ENCODE results near the gene NAALADL2. TPM values are rescaled to one million over a fixed set of nuclear protein-coding genes. Genes with fewer than 3 reads are reported as not detected.

The NAALADL2 gene
- total RNA-seq, 4 donors from 2014 or later: 0.26 to 218 (median 17.4) TPM

GRCh38 chr3:175102161-175102560 is 243.0 kb downstream of the NAALADL2 start:
- H3K27me3 ChIP-seq: no peaks in the 10 kb centered on the region
- TF ChIP-seq POLR2A (IDR thresholded peaks at IDR 0.05) (no peak), CTCF (IDR thresholded peaks at IDR 0.05) (no peak)

GRCh38 chr3:175103298-175103697 is 244.2 kb downstream of the NAALADL2 start:
- Histone ChIP-seq H3K27me3 (no peaks in the 10 kb centered on the region), H3K36me3 (no peaks in the 10 kb centered on the region), H3K4me1 (no peaks in the 10 kb centered on the region), H3K27ac (no peak overlapping the region), H3K4me3 (no peak overlapping the region), H3K9me3 (no peaks in the 10 kb centered on the region)
- intact Hi-C loops (cut with DNase I; ENCODE audit: low total_unique reads): no loop called here
- TF ChIP-seq CTCF (IDR thresholded peaks at IDR 0.05): no peak
- TF ChIP-seq POLR2A (IDR thresholded peaks at IDR 0.05): no peak
- no peak for DNase-seq

More at GRCh38 chr3:175102161-175102560, 243.0 kb downstream of the NAALADL2 start:
- no peak for DNase-seq
- Histone ChIP-seq H3K4me1 (no peaks in the 10 kb centered on the region), H3K4me3 (no peak overlapping the region), H3K9me3 (no peaks in the 10 kb centered on the region), H3K36me3 (no peaks in the 10 kb centered on the region), H3K27ac (no peak overlapping the region)
- intact Hi-C loops (cut with DNase I; ENCODE audit: low total_unique reads): no loop called here

GRCh38 chr3:175105066-175105465 is 245.9 kb downstream of the NAALADL2 start:
- no peak for DNase-seq
- intact Hi-C loops (cut with DNase I; ENCODE audit: low total_unique reads): no loop called here
- H3K27me3 ChIP-seq: no peaks in the 10 kb centered on the region
- H3K27ac ChIP-seq: no peak overlapping the region
- H3K4me3 ChIP-seq: no peak overlapping the region
- H3K36me3 ChIP-seq: no peaks in the 10 kb centered on the region
- H3K4me1 ChIP-seq: no peaks in the 10 kb centered on the region
- H3K9me3 ChIP-seq: no peaks in the 10 kb centered on the region
- TF ChIP-seq POLR2A (IDR thresholded peaks at IDR 0.05) (no peak), CTCF (IDR thresholded peaks at IDR 0.05) (no peak)

DNA sequence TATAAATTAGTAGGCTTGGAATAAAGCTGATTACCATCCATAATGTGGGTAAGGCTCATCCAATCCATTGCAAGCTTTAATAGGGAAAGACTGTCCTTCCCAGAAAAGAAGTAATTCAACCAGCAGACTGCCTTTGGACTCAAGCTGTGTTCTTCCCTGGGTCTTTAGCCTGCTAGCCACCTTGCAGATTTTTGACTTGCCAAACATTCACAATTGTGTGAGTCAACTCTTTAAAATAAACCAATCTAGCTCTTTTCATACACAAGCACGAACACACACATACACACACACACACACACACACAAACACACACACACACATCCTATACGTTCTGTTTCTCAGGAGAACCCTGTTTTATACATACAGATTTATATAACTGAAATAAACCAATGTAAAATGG is 248.1 kb downstream of the NAALADL2 start:
- no peak for DNase-seq
- no peaks in the 10 kb centered on the region for H3K36me3 ChIP-seq
- H3K27ac ChIP-seq: no peak overlapping the region
- intact Hi-C loops (cut with DNase I; ENCODE audit: low total_unique reads): no loop called here
- H3K27me3 ChIP-seq: no peaks in the 10 kb centered on the region
- no peak overlapping the region for H3K4me3 ChIP-seq
- no peaks in the 10 kb centered on the region for H3K9me3 ChIP-seq
- TF ChIP-seq POLR2A (IDR thresholded peaks at IDR 0.05) (no peak), CTCF (IDR thresholded peaks at IDR 0.05) (no peak)
- H3K4me1 ChIP-seq: no peaks in the 10 kb centered on the region

DNA sequence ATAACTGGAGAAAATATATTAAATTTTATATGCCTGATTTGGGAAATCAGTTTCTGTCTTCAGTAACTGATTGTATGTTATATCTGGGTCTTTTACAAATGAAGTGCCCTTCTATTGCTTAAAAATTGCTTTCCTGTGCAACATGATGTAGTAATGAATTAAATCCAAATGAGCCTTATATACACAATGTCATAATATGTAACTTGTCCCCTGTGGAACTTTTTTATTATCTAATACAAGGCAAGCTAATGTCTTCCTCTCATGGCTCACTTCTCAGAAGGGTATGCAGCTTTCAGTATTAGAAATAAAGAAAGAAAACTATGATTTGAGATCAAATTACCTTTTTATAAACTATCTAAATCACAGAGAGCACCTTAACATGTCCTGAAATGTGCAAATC is 248.9 kb downstream of the NAALADL2 start:
- H3K36me3 ChIP-seq: no peaks in the 10 kb centered on the region
- H3K27ac ChIP-seq: no peak overlapping the region
- TF ChIP-seq CTCF (IDR thresholded peaks at IDR 0.05) (no peak), POLR2A (IDR thresholded peaks at IDR 0.05) (no peak)
- no peaks in the 10 kb centered on the region for H3K4me1 ChIP-seq
- intact Hi-C loops (cut with DNase I; ENCODE audit: low total_unique reads): no loop called here
- H3K27me3 ChIP-seq: no peaks in the 10 kb centered on the region
- H3K4me3 ChIP-seq: no peak overlapping the region
- no peaks in the 10 kb centered on the region for H3K9me3 ChIP-seq
- no peak for DNase-seq

Measured in uterus (tissue), 4 donors.